Skeletal muscle tissue (tissue), 4 donors: Measurements from ENCODE around the gene IFNGR2. TPM values are rescaled to one million over a fixed set of nuclear protein-coding genes. Genes with fewer than 3 reads are reported as not detected.

Experiments
- H3K27ac ChIP-seq: one replicate; pipeline ENCODE4 v1.7.0; 2013; ENCODE audit warnings: mild to moderate bottlenecking, low read depth, low read length, inconsistent platforms
- H3K27me3 ChIP-seq, 3 donors: one replicate each; pipeline ENCODE4 v1.7.0; 2013; ENCODE audit warnings: low read length in 3 of 3; ENCODE audit not compliant: control insufficient read depth in 3 of 3, insufficient read depth in 3 of 3
- H3K36me3 ChIP-seq, 3 donors: one replicate each; pipeline ENCODE4 v1.7.0; 2013; ENCODE audit warnings: low read length in 3 of 3; ENCODE audit not compliant: control insufficient read depth in 3 of 3, insufficient read depth in 3 of 3
- H3K4me1 ChIP-seq, 3 donors: one replicate each; pipeline ENCODE4 v1.7.0; 2013; ENCODE audit warnings: low read length in 3 of 3, mild to moderate bottlenecking in 3 of 3; ENCODE audit not compliant: control insufficient read depth in 3 of 3, insufficient read depth in 3 of 3
- H3K4me3 ChIP-seq, 3 donors: one replicate each; pipeline ENCODE4 v1.7.0; 2013; ENCODE audit warnings: low read length in 3 of 3
- H3K9ac ChIP-seq, 3 donors: one replicate each; pipeline ENCODE4 v1.7.0; 2013; ENCODE audit warnings: low read length in 3 of 3, mild to moderate bottlenecking in 3 of 3, moderate library complexity in 2 of 3, low read depth in 1 of 3
- H3K9me3 ChIP-seq, 3 donors: one replicate each; pipeline ENCODE4 v1.7.0; 2013; ENCODE audit warnings: low read length in 3 of 3; ENCODE audit not compliant: control insufficient read depth in 3 of 3
- total RNA-seq: library from RNA; depleted of rRNA; stranded (reverse); fragments of >200 nt; gene quantifications from one replicate; pipeline ENCODE4 v1.2.3, GENCODE V29; 2014
- donor health status: Osteomylitis.

IFNGR2 gene
- total RNA-seq, 1 donor from 2014 or later = 43.8 TPM

DNA sequence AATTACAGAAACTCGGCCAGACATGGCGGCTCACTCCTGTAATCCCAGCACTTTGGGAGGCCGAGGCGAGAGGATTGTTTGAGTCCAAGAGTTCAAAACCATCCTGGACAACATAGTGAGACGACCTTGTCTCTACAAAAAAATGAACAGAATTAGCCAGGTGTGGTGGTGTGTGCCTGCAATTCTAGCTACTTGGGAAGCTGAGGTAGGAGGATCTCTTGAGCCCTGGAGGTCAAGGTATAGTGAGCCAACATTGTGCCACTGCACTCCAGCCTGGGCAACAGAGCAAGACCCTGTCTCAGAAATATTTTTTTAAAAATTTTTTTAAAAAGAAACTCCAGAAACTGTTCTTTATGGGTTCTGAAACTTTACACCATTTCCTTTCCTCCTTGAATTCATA is 38.4 kb upstream of the IFNGR2 start:
- Histone ChIP-seq H3K36me3 (no peaks in the 10 kb centered on the region), H3K27me3 (no peaks in the 10 kb centered on the region), H3K4me1 (peaks cover 16 to 19% (median 17%) of the 10 kb centered on the region in 3 donors), H3K27ac (no peak overlapping the region), H3K4me3 (no peak overlapping the region), H3K9ac (no peak overlapping the region), H3K9me3 (peaks cover 2 to 8% (median 3%) of the 10 kb centered on the region in 3 donors)

- Histone ChIP-seq H3K9me3 (peaks cover 2 to 8% (median 6%) of the 10 kb centered on the region in 3 donors), H3K27ac (no peak overlapping the region), H3K27me3 (no peaks in the 10 kb centered on the region), H3K4me3 (no peak overlapping the region), H3K36me3 (no peaks in the 10 kb centered on the region), H3K9ac (no peak overlapping the region), H3K4me1 (peaks cover 0 to under 1% (median under 1%) of the 10 kb centered on the region in 3 donors)
These were observed 35.8 kb upstream of the IFNGR2 start for GRCh38 chr21:33367309-33367973.

DNA sequence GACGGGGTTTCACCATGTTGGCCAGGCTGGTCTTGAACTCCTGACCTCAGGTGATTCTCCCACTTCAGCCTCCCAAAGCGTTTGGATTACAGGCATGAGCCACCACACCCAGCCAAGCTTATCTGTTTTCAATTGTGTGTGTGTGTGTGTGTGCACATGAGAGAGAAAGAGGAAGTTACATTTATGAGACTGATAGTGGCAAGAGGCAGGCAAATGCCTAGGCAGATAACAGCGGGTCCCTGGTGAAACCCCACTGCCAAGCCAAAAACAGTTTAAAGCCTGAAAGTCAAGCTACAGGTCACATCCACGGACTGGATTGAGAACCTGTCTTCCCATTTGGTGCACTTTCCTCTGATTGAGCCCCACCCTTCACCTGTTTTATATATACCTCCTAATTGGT is 35.1 kb upstream of the IFNGR2 start:
- no peaks in the 10 kb centered on the region for H3K27me3 ChIP-seq
- H3K4me1 ChIP-seq = no peaks in the 10 kb centered on the region
- no peak overlapping the region for H3K4me3 ChIP-seq

DNA sequence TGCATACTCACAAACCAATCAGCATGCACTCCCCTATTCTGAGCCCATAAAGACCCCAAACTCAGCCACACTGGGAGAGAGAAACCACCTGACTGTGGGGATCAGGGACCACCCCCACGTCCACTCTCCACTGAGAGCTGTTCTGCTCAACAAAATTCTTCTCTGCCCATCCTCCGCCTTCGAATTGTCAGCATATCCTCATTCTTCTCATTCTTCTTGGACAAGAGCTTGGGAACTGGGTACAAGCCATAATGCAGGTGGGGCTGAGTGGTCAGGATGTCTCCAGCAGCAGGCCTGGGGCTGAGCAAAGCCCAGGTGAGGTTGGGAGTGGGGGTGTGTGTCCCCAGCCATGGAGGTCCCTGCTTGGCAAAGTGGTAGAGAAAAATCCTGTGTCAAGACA is 34.6 kb upstream of the IFNGR2 start:
- H3K4me1 ChIP-seq = peaks cover 0 to 2% (median 0%) of the 10 kb centered on the region in 3 donors
- H3K9me3 ChIP-seq = peaks cover 2 to 8% (median 6%) of the 10 kb centered on the region in 3 donors
- H3K36me3 ChIP-seq = no peaks in the 10 kb centered on the region
- H3K27ac ChIP-seq = no peak overlapping the region
- no peak overlapping the region for H3K4me3 ChIP-seq
- no peak overlapping the region for H3K9ac ChIP-seq
- H3K27me3 ChIP-seq = no peaks in the 10 kb centered on the region

More for the DNA sequence above, 35.1 kb upstream of the IFNGR2 start:
- Histone ChIP-seq H3K36me3 (no peaks in the 10 kb centered on the region), H3K9ac (no peak overlapping the region), H3K9me3 (peaks cover 2 to 8% (median 6%) of the 10 kb centered on the region in 3 donors), H3K27ac (no peak overlapping the region)

DNA sequence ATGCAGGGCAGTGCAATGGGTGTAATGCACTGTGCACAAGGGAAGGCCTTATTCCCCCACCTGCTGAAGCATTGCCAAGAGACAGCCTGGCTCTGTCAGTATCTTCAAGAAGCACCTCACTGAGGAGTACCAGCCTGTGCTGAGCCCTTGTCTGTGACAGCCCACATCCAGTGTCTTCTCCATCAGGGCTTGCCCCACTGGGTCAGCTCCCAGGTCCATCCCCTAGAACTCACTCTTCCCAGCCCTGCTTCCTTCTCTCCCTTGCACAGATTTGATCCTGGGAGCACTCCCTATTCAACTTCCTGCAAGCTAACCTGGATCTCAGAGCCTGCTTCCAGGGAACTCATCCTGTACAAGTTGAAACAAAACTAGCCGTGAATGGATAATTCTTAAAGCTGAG is 33.6 kb upstream of the IFNGR2 start:
- Histone ChIP-seq H3K4me1 (peaks cover 0 to 3% (median 0%) of the 10 kb centered on the region in 3 donors), H3K4me3 (no peak overlapping the region), H3K27me3 (no peaks in the 10 kb centered on the region), H3K36me3 (no peaks in the 10 kb centered on the region), H3K9ac (no peak overlapping the region), H3K9me3 (peaks cover 2 to 8% (median 6%) of the 10 kb centered on the region in 3 donors), H3K27ac (no peak overlapping the region)

GRCh38 chr21:33370305-33370704 is 32.9 kb upstream of the IFNGR2 start:
- peaks cover 2 to 8% (median 6%) of the 10 kb centered on the region in 3 donors for H3K9me3 ChIP-seq
- peaks cover 0 to 3% (median 2%) of the 10 kb centered on the region in 3 donors for H3K4me1 ChIP-seq
- H3K36me3 ChIP-seq = no peaks in the 10 kb centered on the region
- H3K27ac ChIP-seq = no peak overlapping the region
- no peak overlapping the region for H3K9ac ChIP-seq
- no peak overlapping the region for H3K4me3 ChIP-seq
- H3K27me3 ChIP-seq = no peaks in the 10 kb centered on the region

DNA sequence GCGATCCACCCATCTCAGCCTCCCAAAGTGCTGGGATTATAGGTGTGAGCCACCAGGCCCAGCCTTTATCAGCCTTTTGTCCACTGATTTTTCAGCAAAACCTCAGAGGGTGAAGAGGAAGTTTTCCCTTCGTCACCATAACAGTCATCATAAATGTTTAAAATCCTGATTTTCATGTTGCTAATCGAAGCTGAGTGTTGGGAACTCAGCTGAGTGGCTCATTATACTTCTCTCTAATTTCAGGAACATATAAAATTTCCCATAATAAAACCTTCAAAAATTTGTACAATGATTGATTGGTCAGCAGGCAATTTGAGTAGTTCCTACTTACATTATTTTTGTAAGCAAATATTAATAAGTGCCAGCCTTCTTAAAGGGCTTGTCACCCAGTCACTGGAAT is 31.8 kb upstream of the IFNGR2 start:
- Histone ChIP-seq H3K27me3 (no peaks in the 10 kb centered on the region), H3K4me3 (no peak overlapping the region), H3K36me3 (no peaks in the 10 kb centered on the region), H3K9me3 (peaks cover 2 to 8% (median 6%) of the 10 kb centered on the region in 3 donors), H3K4me1 (peaks cover 0 to 3% (median 3%) of the 10 kb centered on the region in 3 donors), H3K9ac (no peak overlapping the region), H3K27ac (no peak overlapping the region)

GRCh38 chr21:33372582-33372981 is 30.6 kb upstream of the IFNGR2 start:
- peaks cover 0 to 3% (median 3%) of the 10 kb centered on the region in 3 donors for H3K9me3 ChIP-seq
- H3K27me3 ChIP-seq = no peaks in the 10 kb centered on the region
- H3K4me1 ChIP-seq = peaks cover 0 to 5% (median 3%) of the 10 kb centered on the region in 3 donors
- no peak overlapping the region for H3K9ac ChIP-seq
- H3K27ac ChIP-seq = no peak overlapping the region
- H3K36me3 ChIP-seq = no peaks in the 10 kb centered on the region
- H3K4me3 ChIP-seq = no peak overlapping the region

GRCh38 chr21:33373451-33373850 is 29.8 kb upstream of the IFNGR2 start:
- Histone ChIP-seq H3K27me3 (no peaks in the 10 kb centered on the region), H3K27ac (peak overlapping the region; percentile 79), H3K9ac (no peak overlapping the region), H3K9me3 (peaks cover 0 to 3% (median 0%) of the 10 kb centered on the region in 3 donors), H3K4me1 (peaks cover 2 to 5% (median 5%) of the 10 kb centered on the region in 3 donors), H3K36me3 (no peaks in the 10 kb centered on the region), H3K4me3 (no peak overlapping the region)

GRCh38 chr21:33374080-33374449 is 29.1 kb upstream of the IFNGR2 start:
- no peak overlapping the region for H3K9ac ChIP-seq
- H3K27me3 ChIP-seq = no peaks in the 10 kb centered on the region
- H3K27ac ChIP-seq = peak overlapping the region; percentile 79
- H3K4me1 ChIP-seq = peaks cover 5 to 10% (median 7%) of the 10 kb centered on the region in 3 donors
- H3K4me3 ChIP-seq = no peak overlapping the region
- H3K36me3 ChIP-seq = no peaks in the 10 kb centered on the region
- H3K9me3 ChIP-seq = peaks cover 0 to 3% (median 0%) of the 10 kb centered on the region in 3 donors
